H9 (cell line): ENCODE data around the gene IQGAP2. TPM values are rescaled to one million over a fixed set of nuclear protein-coding genes. Genes with fewer than 3 reads are reported as not detected.
A peak's percentile ranks its signal among the peaks of the same experiment; 100 is the strongest.

Experiments
- DNase-seq: peaks from one replicate; pipeline ENCODE4 v3.0.0-alpha.2; 2017
- H2AFZ ChIP-seq: one replicate; pipeline ENCODE4 v1.6.1; 2013; ENCODE audit warnings: mild to moderate bottlenecking, low read length, control low read depth, moderate library complexity
- H2AK5ac ChIP-seq: 2 replicates; pipeline ENCODE4 v1.6.1; 2013; ENCODE audit warnings: low read length, control low read depth, mixed read lengths; ENCODE audit not compliant: insufficient read length
- H2BK120ac ChIP-seq: one replicate; pipeline ENCODE4 v1.6.1; 2013; ENCODE audit warnings: low read depth, mild to moderate bottlenecking, low read length, control low read depth, inconsistent platforms; ENCODE audit not compliant: poor library complexity, severe bottlenecking
- H2BK12ac ChIP-seq: 2 replicates; pipeline ENCODE4 v1.6.1; 2013; ENCODE audit warnings: low read length, control low read depth, mixed read lengths, low read depth; ENCODE audit not compliant: insufficient read length
- H2BK15ac ChIP-seq: 2 replicates; pipeline ENCODE4 v1.6.1; 2013; ENCODE audit warnings: low read depth, low read length, control low read depth
- H2BK20ac ChIP-seq: one replicate; pipeline ENCODE4 v1.6.1; 2013; ENCODE audit warnings: low read depth, mild to moderate bottlenecking, low read length, control low read depth, inconsistent platforms; ENCODE audit not compliant: poor library complexity, severe bottlenecking
- H2BK5ac ChIP-seq: 2 replicates; pipeline ENCODE4 v1.6.1; 2013; ENCODE audit warnings: low read length, control low read depth, mixed read lengths; ENCODE audit not compliant: insufficient read length
- H3K14ac ChIP-seq: 2 replicates; pipeline ENCODE4 v1.6.1; 2013; ENCODE audit warnings: low read length, control low read depth; ENCODE audit not compliant: insufficient read depth
- H3K18ac ChIP-seq: 2 replicates; pipeline ENCODE4 v1.6.1; 2013; ENCODE audit warnings: low read depth, mild to moderate bottlenecking, mixed read lengths, low read length, control low read depth; ENCODE audit not compliant: insufficient read length
- H3K23ac ChIP-seq: 2 replicates; pipeline ENCODE4 v1.6.1; 2013; ENCODE audit warnings: low read length, control low read depth, mixed read lengths, low read depth; ENCODE audit not compliant: insufficient read length
- H3K23me2 ChIP-seq: 2 replicates; pipeline ENCODE4 v1.6.1; 2013; ENCODE audit warnings: low read depth, mild to moderate bottlenecking, mixed read lengths, low read length, control low read depth; ENCODE audit not compliant: insufficient read length, poor library complexity, severe bottlenecking
- H3K27ac ChIP-seq: 2 replicates; pipeline ENCODE4 v1.5.1; 2013; ENCODE audit warnings: low read length, control low read depth, mixed read lengths, low read depth; ENCODE audit not compliant: insufficient read length
- H3K27me3 ChIP-seq: 2 replicates; pipeline ENCODE4 v1.6.1; 2013; ENCODE audit warnings: low read length, control low read depth, inconsistent platforms; ENCODE audit not compliant: insufficient read depth
- H3K4ac ChIP-seq: 2 replicates; pipeline ENCODE4 v1.6.1; 2013; ENCODE audit warnings: low read depth, mild to moderate bottlenecking, control low read depth, inconsistent platforms, low read length, moderate library complexity
- H3K4me1 ChIP-seq: 2 replicates; pipeline ENCODE4 v1.6.1; 2013; ENCODE audit warnings: low read length, control low read depth, inconsistent platforms; ENCODE audit not compliant: insufficient read depth
- H3K4me2 ChIP-seq: 2 replicates; pipeline ENCODE4 v1.6.1; 2013; ENCODE audit warnings: low read length, control low read depth, mixed read lengths; ENCODE audit not compliant: insufficient read length, insufficient read depth
- H3K56ac ChIP-seq: 2 replicates; pipeline ENCODE4 v1.6.1; 2013; ENCODE audit warnings: low read depth, mild to moderate bottlenecking, mixed read lengths, low read length, control low read depth; ENCODE audit not compliant: insufficient read length
- H3K79me1 ChIP-seq: 2 replicates; pipeline ENCODE4 v1.6.1; 2013; ENCODE audit warnings: low read depth, mild to moderate bottlenecking, moderate library complexity, low read length, control low read depth, inconsistent platforms; ENCODE audit not compliant: insufficient read depth, poor library complexity, severe bottlenecking
- H3K79me2 ChIP-seq: 2 replicates; pipeline ENCODE4 v1.6.1; 2013; ENCODE audit warnings: low read length, control low read depth, inconsistent platforms; ENCODE audit not compliant: insufficient read depth
- H3K9ac ChIP-seq: 2 replicates; pipeline ENCODE4 v1.6.1; 2013; ENCODE audit warnings: low read length, control low read depth, mixed read lengths; ENCODE audit not compliant: insufficient read length; ENCODE audit errors: extremely low read depth
- H3K9me3 ChIP-seq: one replicate; pipeline ENCODE4 v1.6.1; 2013; ENCODE audit warnings: low read depth, low read length, inconsistent platforms; ENCODE audit not compliant: control insufficient read depth
- H3T11ph ChIP-seq: one replicate; pipeline ENCODE4 v1.6.1; 2013; ENCODE audit warnings: mild to moderate bottlenecking, low read length, control low read depth, inconsistent platforms
- H4K20me1 ChIP-seq: one replicate; pipeline ENCODE4 v1.6.1; 2013; ENCODE audit not compliant: control insufficient read depth, insufficient read length, insufficient read depth
- H4K5ac ChIP-seq: 2 replicates; pipeline ENCODE4 v1.6.1; 2013; ENCODE audit warnings: low read depth, mild to moderate bottlenecking, mixed read lengths, low read length, control low read depth; ENCODE audit not compliant: insufficient read length
- H4K8ac ChIP-seq: replicated peaks from 2 replicates; pipeline ENCODE4 v1.6.1; 2013; ENCODE audit warnings: low read length, control low read depth, mixed read lengths, low read depth; ENCODE audit not compliant: insufficient read length
- H4K91ac ChIP-seq: 2 replicates; pipeline ENCODE4 v1.6.1; 2013; ENCODE audit warnings: low read depth, mild to moderate bottlenecking, moderate library complexity, mixed read lengths, low read length, control low read depth; ENCODE audit not compliant: insufficient read length
- H3K27ac Mint-ChIP-seq, 3 experiments: 2 replicates in 2 of 3; 3 replicates in 1 of 3; pipeline ENCODE4 v1.8.0; 2020 to 2021; ENCODE audit warnings: mixed read lengths in 3 of 3, mild to moderate bottlenecking in 1 of 3, moderate library complexity in 1 of 3
- H3K27me3 Mint-ChIP-seq: 2 replicates; pipeline ENCODE4 v1.8.0; 2021; ENCODE audit warnings: low read depth, mild to moderate bottlenecking, moderate library complexity, mixed read lengths
- H3K36me3 Mint-ChIP-seq, 3 experiments: 2 replicates in 2 of 3; 3 replicates in 1 of 3; pipeline ENCODE4 v1.8.0; 2020 to 2021; ENCODE audit warnings: low read depth in 3 of 3, mixed read lengths in 3 of 3; ENCODE audit not compliant: insufficient read depth in 1 of 3
- H3K4me1 Mint-ChIP-seq, 2 experiments: 2 replicates each; pipeline ENCODE4 v1.8.0; 2020; ENCODE audit warnings: mixed read lengths in 2 of 2
- H3K4me3 Mint-ChIP-seq, 2 experiments: 2 replicates in 1 of 2; 3 replicates in 1 of 2; pipeline ENCODE4 v1.8.0; 2020 to 2021; ENCODE audit warnings: mild to moderate bottlenecking in 2 of 2, mixed read lengths in 2 of 2, moderate library complexity in 1 of 2
- H3K9me3 Mint-ChIP-seq, 2 experiments: 2 replicates in 1 of 2; 3 replicates in 1 of 2; pipeline ENCODE4 v1.8.0; 2020; ENCODE audit warnings: mild to moderate bottlenecking in 2 of 2, mixed read lengths in 2 of 2, moderate library complexity in 1 of 2
- WGBS: extraction: QIAGEN DNeasy Blood & Tissue Kit; methylation state at CpG from one replicate; pipeline ENCODE4 v1.1.7; 2013; ENCODE audit warnings: missing lambda C conversion rate, low lambda C conversion rate, mixed read lengths; ENCODE audit not compliant: insufficient read length; ENCODE audit errors: extremely low coverage; 5-methylcytosine and 5-hydroxymethylcytosine counted together
- total RNA-seq: library from RNA; stranded (reverse); gene quantifications from 2 replicates; pipeline ENCODE4 v1.2.1, GENCODE V29; 2021
- TF ChIP-seq, protein P1 (sequence below): fragments of 200-600 bp; sonication (generic); conservative IDR thresholded peaks from 3 replicates; pipeline ENCODE4 v1.8.0; 2021; ENCODE audit warnings: antibody characterized with exemption, mild to moderate bottlenecking

Gene IQGAP2
- total RNA-seq, 1 experiment from 2014 or later: 22.5 TPM

GRCh38 chr5:76546497-76547102 lies 143.5 kb downstream of the IQGAP2 start:
- Histone ChIP-seq H3K27me3 (no peaks in the 10 kb centered on the region), H3K56ac (no peak overlapping the region), H3K4me2 (no peak overlapping the region), H4K20me1 (no peaks in the 10 kb centered on the region), H2BK120ac (no peak overlapping the region), H3K23ac (peak overlapping the region; percentile 96), H3K4ac (no peak overlapping the region), H2BK20ac (no peak overlapping the region), H2BK12ac (no peak overlapping the region), H4K5ac (no peak overlapping the region), H2AFZ (no peak overlapping the region), H3K9me3 (no peaks in the 10 kb centered on the region), H3T11ph (no peak overlapping the region), H4K8ac (no peak overlapping the region), H3K9ac (no peak overlapping the region), H3K18ac (no peak overlapping the region), H3K27ac (no peak overlapping the region), H4K91ac (no peak overlapping the region), H3K14ac (no peak overlapping the region), H2BK15ac (no peak overlapping the region), H3K4me1 (peaks cover 11% of the 10 kb centered on the region; the same call in 1 of the 2 replicates), H2AK5ac (no peak overlapping the region), H2BK5ac (no peak overlapping the region), H3K79me1 (no peaks in the 10 kb centered on the region), H3K23me2 (no peaks in the 10 kb centered on the region), H3K79me2 (peaks cover 2% of the 10 kb centered on the region; the same call in 1 of the 2 replicates)
- TF ChIP-seq, protein P1, sequence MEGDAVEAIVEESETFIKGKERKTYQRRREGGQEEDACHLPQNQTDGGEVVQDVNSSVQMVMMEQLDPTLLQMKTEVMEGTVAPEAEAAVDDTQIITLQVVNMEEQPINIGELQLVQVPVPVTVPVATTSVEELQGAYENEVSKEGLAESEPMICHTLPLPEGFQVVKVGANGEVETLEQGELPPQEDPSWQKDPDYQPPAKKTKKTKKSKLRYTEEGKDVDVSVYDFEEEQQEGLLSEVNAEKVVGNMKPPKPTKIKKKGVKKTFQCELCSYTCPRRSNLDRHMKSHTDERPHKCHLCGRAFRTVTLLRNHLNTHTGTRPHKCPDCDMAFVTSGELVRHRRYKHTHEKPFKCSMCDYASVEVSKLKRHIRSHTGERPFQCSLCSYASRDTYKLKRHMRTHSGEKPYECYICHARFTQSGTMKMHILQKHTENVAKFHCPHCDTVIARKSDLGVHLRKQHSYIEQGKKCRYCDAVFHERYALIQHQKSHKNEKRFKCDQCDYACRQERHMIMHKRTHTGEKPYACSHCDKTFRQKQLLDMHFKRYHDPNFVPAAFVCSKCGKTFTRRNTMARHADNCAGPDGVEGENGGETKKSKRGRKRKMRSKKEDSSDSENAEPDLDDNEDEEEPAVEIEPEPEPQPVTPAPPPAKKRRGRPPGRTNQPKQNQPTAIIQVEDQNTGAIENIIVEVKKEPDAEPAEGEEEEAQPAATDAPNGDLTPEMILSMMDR: no peak
- no peak for DNase-seq
- no peak overlapping the region for H3K27ac Mint-ChIP-seq
- peaks cover 6 to 8% (median 8%) of the 10 kb centered on the region in 3 experiments; a peak in 5 of 7 replicates for H3K36me3 Mint-ChIP-seq
- H3K4me3 Mint-ChIP-seq: no peak overlapping the region
- WGBS: no CpG with 5 or more reads among the region's 8 CpGs
- no peaks in the 10 kb centered on the region for H3K27me3 Mint-ChIP-seq
- H3K4me1 Mint-ChIP-seq: peaks cover 11 to 20% of the 10 kb centered on the region in 2 experiments
- H3K9me3 Mint-ChIP-seq: peaks cover 10 to 13% of the 10 kb centered on the region in 2 experiments; a peak in 4 of 5 replicates
